H1 (cell line): Measurements from ENCODE around the gene SELPLG. TPM values are rescaled to one million over a fixed set of nuclear protein-coding genes. Genes with fewer than 3 reads are reported as not detected.

Source experiments
- BACH1 ChIP-seq: IDR thresholded peaks from 2 replicates; pipeline ENCODE4 v1.6.1; 2012; ENCODE audit warnings: low read length, improper control_type of control experiment
- EGR1 ChIP-seq: IDR thresholded peaks from 2 replicates; pipeline ENCODE4 v1.6.1; 2011; ENCODE audit warnings: low read depth, low read length, borderline replicate concordance
- RFX5 ChIP-seq: IDR thresholded peaks from 2 replicates; pipeline ENCODE4 v1.6.1; 2011; ENCODE audit warnings: low read depth, low read length, improper control_type of control experiment, borderline replicate concordance
- ZNF274 ChIP-seq: IDR thresholded peaks from 2 replicates; pipeline ENCODE4 v1.7.0; 2012; ENCODE audit warnings: low read length, borderline replicate concordance; ENCODE audit errors: extremely low read depth
- polyA plus RNA-seq, 7 experiments: library from polyadenylated mRNA; depleted of rRNA in 3 of 7; stranded (reverse) in 5 of 7; unstranded in 2 of 7; fragments of >200 nt in 5 of 7; fragments of 200-250 nt in 2 of 7; gene quantifications; 1 replicate in 5 of 7; 2 replicates in 1 of 7; 4 replicates in 1 of 7; pipeline versions ENCODE4 v1.2.1 to v1.2.3, GENCODE V29; 2011 to 2013; ENCODE audit warnings: missing spikeins in 2 of 7, mixed read lengths in 2 of 7
- total RNA-seq: library from RNA; stranded (reverse); fragmentation: NEBNext Ultra II Directional; extraction: Animal tissue kit (Norgen Biotek cat#: 25700); gene quantifications from 2 replicates; pipeline ENCODE4 v1.2.1, GENCODE V29; 2021
- TF ChIP-seq, protein P1 (sequence below): fragments of 300-600 bp; sonication (generic); IDR thresholded peaks from 2 replicates; pipeline ENCODE4 v1.7.1; 2012; ENCODE audit warnings: low read length, moderate library complexity, mild to moderate bottlenecking, inconsistent platforms; ENCODE audit not compliant: insufficient replicate concordance

Gene SELPLG
- total and polyA plus RNA-seq, 2 of the 8 experiments (the other 6 are each of a cell fraction or from before 2014, with no cell fraction given), result 0.18 TPM; not detected in 1

DNA sequence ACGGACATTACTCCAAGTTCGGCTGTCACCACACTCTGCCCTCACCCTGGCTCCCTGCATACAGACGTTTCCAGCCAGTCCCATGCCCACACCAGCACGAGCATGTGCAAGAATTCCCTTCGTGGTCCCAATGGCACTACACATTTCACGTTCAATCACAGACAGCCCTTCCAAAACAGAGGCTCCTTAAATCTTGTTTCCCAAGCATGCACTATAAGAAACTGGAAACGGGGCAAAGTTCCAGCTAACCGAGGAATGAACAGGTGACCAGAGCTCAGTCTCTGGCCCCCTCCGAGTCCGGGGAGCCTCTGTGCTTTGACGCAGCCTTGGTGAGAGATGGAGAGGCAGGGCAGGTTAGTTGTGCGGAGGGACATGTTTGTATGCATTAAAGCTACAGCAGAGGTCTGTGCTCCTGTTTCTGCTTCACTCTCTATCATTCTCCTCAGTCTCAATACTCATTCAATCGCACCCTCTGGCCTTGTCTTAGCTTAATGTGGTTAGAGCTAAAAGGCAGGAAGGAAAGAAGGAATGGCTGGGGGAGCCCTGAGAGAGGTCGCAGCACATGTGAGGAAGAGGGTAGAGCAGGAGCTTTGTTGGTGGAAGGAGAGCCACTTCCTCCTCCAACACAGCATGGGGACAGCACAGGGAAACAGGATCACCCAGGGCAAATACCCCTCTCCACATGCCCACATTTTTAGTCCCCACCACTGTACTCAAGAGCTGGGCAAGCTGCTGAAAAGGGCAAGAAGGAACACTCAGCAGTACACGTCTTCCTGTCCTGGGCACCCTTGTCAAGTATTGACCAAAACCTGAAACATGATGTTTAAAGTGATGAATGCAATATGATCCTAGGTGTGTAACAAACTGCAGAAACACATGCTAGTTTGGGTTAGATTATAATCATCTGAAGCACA, 12.2 kb upstream of the SELPLG start (continued):
- TF ChIP-seq, protein P1, sequence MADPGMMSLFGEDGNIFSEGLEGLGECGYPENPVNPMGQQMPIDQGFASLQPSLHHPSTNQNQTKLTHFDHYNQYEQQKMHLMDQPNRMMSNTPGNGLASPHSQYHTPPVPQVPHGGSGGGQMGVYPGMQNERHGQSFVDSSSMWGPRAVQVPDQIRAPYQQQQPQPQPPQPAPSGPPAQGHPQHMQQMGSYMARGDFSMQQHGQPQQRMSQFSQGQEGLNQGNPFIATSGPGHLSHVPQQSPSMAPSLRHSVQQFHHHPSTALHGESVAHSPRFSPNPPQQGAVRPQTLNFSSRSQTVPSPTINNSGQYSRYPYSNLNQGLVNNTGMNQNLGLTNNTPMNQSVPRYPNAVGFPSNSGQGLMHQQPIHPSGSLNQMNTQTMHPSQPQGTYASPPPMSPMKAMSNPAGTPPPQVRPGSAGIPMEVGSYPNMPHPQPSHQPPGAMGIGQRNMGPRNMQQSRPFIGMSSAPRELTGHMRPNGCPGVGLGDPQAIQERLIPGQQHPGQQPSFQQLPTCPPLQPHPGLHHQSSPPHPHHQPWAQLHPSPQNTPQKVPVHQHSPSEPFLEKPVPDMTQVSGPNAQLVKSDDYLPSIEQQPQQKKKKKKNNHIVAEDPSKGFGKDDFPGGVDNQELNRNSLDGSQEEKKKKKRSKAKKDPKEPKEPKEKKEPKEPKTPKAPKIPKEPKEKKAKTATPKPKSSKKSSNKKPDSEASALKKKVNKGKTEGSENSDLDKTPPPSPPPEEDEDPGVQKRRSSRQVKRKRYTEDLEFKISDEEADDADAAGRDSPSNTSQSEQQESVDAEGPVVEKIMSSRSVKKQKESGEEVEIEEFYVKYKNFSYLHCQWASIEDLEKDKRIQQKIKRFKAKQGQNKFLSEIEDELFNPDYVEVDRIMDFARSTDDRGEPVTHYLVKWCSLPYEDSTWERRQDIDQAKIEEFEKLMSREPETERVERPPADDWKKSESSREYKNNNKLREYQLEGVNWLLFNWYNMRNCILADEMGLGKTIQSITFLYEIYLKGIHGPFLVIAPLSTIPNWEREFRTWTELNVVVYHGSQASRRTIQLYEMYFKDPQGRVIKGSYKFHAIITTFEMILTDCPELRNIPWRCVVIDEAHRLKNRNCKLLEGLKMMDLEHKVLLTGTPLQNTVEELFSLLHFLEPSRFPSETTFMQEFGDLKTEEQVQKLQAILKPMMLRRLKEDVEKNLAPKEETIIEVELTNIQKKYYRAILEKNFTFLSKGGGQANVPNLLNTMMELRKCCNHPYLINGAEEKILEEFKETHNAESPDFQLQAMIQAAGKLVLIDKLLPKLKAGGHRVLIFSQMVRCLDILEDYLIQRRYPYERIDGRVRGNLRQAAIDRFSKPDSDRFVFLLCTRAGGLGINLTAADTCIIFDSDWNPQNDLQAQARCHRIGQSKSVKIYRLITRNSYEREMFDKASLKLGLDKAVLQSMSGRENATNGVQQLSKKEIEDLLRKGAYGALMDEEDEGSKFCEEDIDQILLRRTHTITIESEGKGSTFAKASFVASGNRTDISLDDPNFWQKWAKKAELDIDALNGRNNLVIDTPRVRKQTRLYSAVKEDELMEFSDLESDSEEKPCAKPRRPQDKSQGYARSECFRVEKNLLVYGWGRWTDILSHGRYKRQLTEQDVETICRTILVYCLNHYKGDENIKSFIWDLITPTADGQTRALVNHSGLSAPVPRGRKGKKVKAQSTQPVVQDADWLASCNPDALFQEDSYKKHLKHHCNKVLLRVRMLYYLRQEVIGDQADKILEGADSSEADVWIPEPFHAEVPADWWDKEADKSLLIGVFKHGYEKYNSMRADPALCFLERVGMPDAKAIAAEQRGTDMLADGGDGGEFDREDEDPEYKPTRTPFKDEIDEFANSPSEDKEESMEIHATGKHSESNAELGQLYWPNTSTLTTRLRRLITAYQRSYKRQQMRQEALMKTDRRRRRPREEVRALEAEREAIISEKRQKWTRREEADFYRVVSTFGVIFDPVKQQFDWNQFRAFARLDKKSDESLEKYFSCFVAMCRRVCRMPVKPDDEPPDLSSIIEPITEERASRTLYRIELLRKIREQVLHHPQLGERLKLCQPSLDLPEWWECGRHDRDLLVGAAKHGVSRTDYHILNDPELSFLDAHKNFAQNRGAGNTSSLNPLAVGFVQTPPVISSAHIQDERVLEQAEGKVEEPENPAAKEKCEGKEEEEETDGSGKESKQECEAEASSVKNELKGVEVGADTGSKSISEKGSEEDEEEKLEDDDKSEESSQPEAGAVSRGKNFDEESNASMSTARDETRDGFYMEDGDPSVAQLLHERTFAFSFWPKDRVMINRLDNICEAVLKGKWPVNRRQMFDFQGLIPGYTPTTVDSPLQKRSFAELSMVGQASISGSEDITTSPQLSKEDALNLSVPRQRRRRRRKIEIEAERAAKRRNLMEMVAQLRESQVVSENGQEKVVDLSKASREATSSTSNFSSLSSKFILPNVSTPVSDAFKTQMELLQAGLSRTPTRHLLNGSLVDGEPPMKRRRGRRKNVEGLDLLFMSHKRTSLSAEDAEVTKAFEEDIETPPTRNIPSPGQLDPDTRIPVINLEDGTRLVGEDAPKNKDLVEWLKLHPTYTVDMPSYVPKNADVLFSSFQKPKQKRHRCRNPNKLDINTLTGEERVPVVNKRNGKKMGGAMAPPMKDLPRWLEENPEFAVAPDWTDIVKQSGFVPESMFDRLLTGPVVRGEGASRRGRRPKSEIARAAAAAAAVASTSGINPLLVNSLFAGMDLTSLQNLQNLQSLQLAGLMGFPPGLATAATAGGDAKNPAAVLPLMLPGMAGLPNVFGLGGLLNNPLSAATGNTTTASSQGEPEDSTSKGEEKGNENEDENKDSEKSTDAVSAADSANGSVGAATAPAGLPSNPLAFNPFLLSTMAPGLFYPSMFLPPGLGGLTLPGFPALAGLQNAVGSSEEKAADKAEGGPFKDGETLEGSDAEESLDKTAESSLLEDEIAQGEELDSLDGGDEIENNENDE, result no peak
- TF ChIP-seq RFX5, result no peak
- no peak for TF ChIP-seq EGR1
- no peak for TF ChIP-seq ZNF274
- no peak for TF ChIP-seq BACH1
- TF ChIP-seq, all 59 proteins: peak for 0
